G401.6 (cell line): Measurements from ENCODE around the gene RCBTB1.

Experiments used
- FAIRE-seq: peaks from 2 replicates; lab custom pipeline; 2012; peaks lifted over from hg19 to GRCh38; lab: Jason Lieb, UNC

RCBTB1 gene

DNA sequence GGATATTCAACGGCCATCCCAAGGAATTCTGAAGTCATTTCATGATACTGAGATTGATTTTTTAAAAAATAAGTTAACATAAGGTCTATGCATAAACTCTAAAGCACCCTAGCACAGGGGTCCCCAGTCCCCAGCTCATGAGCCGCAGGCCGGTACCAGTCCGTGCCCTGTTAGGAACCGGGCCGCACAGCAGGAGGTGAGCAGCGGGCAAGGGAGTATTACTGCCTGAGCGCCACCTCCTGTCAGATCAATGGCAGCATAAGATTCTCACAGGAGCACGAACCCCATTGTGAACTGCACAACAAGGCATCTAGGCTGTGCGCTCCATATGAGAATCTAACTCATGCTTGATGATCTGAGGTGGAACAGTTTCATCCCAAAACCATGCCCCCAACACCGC is 31.0 kb downstream of the RCBTB1 start:
- no peak for FAIRE-seq

DNA sequence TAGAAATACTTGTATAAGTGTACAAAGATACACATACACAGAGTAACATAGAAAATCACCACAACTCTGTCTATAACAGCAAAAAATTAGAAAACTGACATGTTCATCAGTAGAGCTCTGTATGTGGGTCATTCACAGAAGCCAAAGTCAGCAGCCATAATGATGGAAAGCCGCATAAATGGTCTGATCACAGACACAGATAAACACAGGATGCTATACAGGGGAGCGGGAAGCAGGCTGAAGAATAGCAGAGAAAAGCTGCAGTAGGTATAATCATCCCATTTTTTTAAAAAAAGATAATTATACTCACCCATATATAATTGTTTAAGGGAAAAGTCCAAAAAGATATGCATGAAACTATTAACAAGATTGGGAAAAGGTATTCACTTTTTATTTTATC is 31.5 kb downstream of the RCBTB1 start:
- no peak for FAIRE-seq

DNA sequence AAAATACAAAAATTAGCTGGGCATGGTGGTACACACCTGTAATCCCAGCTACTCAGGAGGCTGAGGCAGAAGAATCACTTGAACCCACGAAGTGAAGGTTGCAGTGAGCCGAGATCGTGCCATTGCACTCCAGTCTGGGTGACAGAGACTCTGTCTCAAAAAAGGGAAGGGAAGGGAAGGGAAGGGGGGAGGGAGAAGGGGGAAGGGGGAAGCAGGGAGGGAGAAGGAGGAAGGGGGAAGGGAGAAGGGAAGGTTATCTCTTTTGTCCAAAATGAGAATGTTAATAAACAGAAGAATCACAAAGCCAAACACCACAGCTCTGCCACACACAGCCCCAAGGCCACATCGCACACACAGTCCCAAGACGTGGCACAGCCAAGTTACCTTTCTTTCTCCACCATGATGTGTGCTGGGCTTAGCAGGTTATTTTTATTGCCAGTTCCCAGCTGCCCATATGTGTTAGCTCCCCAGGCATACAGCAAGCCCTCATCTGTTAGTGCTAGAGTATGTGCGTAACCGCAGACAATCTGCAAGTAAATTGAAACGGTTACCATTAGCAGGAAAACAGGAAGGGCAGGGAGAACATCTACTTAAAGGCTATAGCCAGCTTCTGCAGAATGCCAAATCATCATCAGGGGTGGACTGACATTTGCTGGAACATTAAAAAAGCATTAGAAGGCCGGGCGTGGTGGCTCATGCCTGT is 34.3 kb downstream of the RCBTB1 start:
- no peak for FAIRE-seq

DNA sequence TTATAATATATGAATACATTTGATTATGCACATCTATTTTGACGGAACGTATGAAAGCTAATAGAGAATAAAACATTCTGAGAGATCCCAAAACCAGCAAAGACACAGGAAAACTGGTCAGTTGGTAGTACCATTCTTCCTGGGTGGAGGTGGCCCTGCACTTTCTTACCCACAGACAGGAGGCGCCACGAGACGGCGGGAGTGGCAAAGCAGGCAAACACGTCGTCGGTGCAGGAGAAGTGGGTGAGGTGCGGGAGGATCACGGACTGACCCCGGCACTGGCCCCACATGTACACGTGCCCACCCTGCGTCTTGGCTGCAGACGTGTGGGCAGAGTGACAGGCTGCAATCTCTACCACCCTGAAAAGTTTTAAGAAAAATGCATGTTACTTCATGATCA is 36.1 kb downstream of the RCBTB1 start:
- FAIRE-seq: no peak

DNA sequence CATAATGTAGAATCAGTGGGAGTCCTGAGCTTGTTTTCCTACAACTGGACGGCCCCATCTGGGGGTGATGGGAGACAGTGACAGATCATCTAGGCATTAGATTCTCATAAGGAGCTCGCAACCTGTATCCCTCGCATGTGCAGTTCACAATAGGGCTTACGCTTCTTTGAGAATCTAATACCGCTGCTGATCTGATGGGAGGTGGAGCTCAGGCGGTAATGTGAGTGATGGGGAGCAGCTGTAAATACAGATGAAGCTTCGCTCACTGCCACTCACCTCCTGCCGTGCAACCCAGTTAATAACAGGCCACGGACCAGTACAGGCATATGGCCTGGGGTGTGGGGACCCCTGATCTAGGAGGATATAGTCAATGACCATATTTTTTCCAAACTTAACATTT is 38.8 kb downstream of the RCBTB1 start:
- no peak for FAIRE-seq

DNA sequence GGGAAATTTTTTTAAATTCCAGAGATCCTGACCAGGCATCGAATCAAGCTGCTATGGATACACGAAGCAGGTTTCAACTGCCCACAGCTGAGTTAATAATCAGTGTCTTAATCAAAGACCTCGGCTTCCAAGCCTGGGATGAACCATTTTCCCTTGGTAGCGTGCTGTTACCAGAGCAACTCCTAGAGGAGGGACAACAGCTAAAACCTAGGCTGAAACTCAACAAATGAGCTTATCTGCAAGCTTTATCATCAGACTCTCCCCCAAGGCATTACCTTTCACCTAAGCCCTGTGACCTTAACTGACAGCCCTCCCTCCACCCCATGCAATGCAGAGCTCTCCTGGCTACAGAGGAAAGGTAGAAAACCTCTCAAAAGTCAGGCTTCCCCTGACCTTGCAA is 39.7 kb downstream of the RCBTB1 start:
- no peak for FAIRE-seq

DNA sequence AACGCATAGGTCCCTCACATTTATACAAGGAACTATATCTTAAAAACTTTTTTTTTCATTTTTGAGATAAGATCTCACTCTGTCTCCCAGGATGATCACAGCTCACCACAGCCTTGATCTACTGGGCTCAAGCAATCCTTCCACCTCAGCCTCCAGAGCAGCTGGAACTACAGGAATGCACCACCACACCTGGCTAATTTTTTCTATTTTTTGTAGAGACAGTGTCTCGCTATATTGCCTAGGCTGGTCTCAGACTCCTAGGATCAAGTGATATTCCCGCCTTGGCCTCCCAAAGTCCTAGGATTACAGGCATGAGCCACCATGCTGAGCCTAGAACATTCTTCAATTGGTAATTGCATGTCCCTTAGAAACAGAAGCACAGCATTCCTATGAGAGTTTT is 41.7 kb downstream of the RCBTB1 start:
- no peak for FAIRE-seq

DNA sequence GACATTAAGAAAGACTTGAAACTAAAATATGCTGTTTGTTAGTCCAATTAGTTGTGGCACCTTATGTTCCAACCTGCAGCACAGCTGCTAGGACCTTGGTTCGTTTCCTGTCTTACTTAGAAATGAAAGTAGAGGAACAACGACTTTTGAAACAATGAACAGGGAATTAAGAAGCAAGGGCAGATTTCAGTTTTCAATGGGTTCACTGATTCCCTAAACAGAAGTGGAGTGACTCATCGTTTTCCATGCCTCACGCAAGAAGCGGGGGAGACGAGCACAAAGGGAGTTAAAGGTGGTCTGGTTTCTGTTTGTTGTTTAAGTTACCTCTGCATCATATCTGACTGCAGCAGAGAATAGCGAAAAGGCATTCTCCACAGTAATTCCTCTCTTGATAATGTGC is 44.8 kb downstream of the RCBTB1 start:
- no peak for FAIRE-seq

DNA sequence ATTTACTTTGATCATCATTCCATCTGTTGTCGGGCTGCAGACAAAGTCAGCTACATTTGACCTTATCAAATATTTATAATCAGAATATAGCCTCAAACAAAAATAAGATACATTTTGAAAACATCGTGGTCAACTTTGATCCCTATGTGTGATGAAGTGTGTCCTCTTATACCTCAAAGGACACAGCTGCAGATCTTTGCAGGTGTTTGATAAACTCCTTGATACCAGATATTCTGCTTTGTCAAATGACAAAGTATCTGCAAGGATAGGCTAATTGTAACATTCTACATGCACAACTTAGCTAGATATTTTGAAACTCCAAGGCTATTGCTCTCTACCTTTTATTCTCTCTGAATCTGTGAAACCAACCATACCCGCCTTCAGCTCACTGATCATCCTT is 45.6 kb downstream of the RCBTB1 start:
- FAIRE-seq: no peak

DNA sequence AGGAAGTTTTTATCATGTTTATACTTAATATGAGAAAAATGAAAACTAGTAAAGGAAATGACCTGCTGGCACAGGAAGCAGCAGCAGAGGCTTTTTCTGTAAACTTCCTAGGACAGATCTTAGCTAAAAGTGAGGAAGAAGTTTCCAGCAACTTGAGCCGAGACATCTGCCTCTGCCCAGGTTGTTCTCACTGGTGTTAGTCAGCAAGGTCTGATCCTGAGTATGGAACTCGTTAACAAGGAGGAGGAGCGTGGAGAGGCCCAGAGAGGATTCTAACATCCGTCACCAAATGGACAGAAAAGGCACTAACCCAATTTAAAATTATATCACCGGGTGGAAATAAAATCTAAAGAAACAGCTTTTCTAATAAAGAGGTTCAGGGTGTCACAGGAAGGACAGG is 46.0 kb downstream of the RCBTB1 start:
- no peak for FAIRE-seq

DNA sequence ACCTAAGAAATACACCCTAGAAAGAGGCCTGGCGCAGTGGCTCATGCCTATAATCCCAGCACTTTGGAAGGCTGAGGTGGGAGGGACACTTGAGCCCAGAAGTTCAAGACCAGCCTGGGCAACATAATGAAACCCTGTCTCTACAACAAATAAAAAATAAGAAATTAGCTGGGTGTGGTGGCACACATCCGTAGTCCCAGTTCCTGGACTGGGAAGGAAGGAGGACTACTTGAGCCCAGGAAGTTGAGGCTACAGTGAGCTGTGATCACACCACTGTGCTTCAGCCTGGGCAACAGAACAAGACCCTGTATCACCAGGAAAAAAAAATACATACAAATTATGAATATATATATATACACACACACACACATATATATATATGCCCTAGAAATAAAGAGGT is 47.0 kb downstream of the RCBTB1 start:
- FAIRE-seq: no peak

DNA sequence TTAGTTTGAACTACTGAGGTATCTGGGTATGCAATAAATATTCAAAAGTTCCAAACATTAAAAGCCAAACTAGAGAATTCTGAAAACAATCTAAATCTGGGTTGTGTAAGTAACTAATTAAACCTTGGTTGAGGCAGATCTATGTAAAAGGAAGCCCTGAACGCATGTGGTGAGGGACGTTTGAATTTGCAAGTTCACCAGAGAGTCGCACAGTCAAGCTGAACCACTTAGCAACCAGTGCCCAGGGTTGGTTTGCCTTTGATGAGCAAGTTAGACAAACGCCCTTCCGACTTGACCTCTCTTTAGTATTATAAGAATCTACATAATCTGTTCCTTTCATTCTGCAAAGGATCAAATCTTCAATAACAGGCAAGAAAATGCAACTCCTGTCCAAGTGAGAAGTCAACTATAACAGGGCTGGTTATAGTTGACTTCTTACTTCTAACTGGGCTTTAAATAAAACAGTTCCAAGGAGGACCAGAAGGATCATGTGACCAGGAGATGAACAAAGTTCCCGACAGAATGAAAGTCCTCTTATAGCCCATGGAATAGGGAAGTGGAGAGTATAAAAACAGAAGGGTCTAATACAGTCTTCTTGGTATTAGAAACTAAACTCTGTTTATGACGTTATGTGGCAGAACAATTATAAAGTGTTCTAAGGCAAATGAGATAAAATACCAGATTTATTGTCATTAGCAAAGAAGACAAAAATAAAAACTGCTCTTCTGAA is 49.0 kb downstream of the RCBTB1 start:
- FAIRE-seq: no peak

DNA sequence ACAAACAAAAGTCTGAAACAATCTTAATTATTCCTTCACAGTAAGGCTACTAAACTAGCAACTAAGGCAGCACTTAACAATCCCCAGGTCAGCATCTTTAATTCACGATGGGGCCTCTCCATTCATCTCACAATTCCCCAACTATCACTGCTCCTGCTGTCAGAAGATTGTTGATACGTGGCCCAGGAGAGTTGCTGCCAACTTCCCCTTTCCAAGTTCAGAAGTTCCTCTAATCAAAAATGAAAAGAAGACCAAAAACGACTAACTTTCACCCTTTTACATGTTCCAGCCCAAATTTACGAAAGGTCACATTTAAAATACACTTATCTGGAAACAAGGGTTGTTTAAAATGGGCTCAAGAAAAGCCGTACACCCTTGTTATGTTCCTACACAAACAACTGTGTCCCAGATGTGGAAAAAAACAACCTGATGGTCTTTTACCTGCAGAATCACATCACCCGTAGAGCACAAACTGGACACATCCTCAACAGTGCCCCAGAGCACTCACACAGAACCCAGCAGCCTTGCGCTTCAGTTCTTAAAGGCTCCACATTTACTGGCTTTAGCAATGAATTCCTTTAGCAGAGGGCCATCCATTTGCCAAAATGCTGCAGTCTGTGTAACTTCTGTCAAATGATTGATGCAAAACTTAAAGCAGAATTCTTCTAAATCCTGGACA is 51.6 kb downstream of the RCBTB1 start:
- FAIRE-seq: no peak

DNA sequence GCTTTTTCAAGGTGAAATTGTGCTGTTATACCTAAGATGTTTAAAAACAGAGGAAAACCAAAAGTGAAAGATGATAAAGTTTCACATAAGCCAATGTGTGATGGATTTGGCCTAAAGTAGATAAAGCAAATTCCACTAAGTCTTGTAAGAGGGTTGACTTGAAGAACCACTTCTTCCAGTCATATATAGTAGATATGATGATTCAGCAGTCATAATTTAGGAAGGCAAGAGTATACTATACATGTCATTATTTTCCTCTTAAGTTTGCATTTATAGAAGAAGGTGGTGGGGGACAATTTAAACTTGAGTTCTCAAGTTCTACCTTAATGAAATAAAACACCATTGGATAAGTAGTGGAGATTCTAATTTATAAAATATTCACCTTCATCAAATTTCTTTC is 52.3 kb downstream of the RCBTB1 start:
- no peak for FAIRE-seq

DNA sequence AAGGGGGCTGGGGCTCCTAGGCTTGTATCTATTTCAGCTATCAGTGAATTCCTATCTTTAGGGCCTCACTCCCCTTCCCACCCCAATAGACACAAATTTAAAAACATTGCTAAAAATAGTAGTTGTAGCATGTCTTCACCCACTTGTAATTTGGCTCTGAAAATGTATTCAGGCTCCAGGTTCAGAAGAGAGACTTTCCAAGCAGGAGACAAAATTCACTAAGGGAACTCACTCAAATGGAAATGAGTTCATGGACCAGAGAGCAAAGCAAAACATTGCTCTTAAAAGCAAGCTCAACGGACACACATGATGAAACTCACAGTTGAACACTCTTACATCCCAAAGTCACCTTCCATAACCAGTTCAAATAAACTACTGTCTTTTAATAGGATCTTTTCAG is 52.8 kb downstream of the RCBTB1 start:
- FAIRE-seq: no peak

DNA sequence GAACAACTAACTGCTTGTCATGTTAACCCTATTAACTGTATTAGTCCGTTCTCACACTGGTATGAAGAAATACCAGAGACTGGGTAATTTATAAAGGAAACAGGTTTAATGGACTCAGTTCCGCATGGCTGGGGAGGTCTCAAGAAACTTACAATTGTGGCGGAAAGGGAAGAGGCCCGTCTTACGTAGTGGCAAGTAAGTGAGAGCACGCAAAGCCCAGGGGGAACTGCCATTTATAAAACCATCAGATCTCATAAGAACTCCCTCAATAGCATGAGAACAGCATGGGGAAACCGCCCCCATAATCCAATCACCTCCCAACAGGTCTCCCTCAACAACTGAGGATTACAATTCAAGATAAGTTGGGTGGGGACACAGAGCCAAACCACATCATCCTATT is 54.9 kb downstream of the RCBTB1 start:
- FAIRE-seq: no peak

DNA sequence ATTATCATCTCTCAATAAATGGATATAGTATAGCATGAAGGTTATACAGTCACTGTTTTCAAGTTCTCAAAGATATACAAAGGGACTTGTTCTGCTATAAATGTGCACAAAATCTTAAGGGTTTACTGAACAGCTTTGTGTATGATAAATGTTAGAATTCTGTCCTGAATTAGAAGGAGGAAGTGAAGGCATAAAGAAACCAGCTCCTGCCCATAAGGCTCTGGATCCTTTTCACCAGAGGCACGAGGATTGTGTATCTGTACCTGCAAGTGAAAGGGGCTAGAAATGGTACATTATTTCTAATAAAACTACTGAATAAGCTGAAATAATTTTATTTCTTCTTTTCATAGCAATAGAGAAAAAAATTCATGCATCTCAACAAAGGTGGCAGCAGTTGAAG is 57.2 kb downstream of the RCBTB1 start:
- FAIRE-seq: no peak

DNA sequence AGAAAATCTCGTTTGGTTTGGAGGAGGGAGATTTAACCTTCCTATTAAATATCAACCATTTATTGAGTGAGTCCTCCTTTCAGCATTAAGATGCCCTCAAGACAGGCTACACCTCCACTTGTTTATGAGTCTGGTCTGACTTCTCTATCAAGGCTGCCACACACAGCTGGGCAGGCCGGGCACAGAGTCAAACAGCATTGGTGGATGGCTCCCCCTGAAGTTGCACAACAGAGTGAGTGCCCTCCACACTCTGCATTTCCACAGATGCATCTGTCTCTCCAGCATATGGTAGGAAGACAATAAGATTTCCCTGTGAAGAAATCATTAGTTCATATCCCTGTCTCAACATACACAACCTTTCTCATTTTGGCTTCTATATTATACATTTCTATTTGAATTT is 58.2 kb downstream of the RCBTB1 start:
- FAIRE-seq: no peak

DNA sequence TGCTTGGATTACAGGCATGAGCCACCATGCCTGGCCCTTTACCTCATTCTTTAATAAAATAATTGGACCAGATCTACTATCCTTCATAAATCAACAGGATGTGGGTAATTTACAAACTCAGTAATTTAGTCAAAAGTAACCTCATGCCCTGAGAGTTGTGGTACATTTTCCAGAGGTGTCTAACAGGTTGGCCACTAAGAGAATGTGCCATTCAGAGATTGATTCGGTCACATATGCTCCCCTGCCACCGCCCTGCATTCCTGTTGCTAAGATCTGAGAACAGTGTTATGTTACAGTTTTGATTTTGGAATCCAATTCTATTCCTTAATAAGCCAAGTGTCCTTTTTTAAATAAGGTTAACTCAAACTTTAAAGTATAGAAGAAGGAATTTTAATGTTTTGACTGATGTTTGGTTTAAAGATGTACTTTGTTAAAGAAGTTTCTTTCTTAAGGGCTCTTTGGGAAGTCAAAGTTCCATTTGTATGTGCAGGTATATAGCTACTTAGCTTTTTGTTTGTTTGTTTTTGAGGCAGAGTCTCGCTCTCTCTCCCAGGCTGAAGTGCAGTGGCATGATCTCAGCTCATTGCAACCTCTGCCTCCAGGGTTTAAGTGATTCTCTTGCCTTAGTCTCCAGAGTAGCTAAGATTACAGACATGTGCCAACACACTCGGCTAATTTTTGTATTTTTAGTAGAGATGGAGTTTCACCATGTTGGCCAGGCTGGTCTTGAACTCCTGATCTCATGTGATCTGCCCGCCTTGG is 60.4 kb downstream of the RCBTB1 start:
- FAIRE-seq: no peak

DNA sequence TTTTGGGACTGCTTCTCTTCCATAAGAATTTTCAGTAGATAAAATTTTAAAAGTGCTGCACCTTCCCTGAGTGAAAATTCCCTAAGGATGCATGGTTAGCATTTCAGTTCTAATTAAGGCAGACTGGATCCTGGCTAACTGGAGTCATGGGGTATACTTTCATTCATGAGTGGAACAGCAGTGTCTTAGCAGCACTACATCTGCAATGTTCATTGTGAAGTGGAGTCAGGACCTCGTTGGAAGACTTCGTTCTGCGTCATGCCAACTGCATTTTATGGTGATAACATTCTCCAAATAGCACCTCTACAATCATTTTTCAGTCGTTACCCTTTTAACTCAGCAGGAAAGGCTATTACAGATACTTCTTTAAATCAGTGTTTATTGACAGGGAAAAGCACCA is 64.1 kb downstream of the RCBTB1 start:
- FAIRE-seq: no peak

DNA sequence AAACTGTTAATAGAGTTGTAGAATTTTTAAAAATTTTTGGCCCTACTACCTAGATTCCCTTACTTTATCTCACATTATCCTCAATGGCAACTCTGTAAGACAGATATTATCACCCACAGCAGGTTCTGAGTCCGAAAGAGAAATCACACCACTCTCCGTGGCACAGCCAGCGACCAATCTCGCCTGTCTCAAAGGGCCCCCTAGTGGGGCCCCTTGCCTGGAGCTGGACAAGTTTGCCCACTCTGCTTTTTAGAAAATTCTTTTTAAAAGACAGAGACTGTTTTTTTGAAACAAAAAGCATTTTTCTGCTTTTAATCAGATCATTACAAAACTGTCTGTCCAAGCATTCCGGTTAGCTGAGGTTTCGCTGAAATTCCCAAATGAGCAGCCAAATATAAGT is 67.9 kb downstream of the RCBTB1 start:
- no peak for FAIRE-seq

DNA sequence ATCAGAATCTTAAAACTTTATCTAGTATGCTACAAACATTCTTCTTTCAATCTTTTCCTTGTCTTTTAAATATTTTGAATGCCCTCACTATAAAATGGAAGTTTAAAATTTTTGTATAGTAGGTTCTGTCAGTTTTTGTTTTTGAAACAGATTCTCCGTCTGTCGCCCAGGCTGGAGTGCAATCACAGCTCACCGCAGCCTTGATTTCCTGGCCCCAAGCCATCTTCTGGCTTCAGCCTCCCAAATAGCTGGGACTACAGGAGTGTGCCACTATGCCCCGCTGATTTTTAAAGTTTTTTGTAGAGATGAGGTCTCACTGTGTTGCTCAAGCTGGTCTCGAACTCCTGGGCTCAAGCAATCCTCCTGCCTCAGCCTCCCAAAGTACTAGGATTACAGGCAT is 68.9 kb downstream of the RCBTB1 start:
- no peak for FAIRE-seq

DNA sequence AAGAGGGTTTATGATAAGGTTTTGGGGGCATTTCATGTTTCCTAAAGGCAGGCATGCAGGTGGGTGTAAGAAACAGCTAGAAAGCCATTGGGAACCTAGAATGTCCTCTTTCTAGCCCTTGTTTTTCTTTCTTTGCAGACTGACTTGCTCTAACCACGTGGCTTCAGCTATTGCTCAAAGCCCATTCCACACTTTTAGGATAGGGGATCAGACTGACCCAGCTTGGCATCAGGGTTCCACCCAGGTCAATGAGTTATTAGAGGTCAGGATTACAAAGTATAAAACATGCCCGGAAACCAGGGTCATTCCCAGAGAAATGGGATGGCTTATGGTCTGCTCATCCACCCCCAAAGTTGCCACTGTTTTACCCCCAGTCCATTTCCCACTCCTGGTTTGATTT is 72.8 kb downstream of the RCBTB1 start:
- no peak for FAIRE-seq
